ENCODE results near the gene ABHD12.

DNA sequence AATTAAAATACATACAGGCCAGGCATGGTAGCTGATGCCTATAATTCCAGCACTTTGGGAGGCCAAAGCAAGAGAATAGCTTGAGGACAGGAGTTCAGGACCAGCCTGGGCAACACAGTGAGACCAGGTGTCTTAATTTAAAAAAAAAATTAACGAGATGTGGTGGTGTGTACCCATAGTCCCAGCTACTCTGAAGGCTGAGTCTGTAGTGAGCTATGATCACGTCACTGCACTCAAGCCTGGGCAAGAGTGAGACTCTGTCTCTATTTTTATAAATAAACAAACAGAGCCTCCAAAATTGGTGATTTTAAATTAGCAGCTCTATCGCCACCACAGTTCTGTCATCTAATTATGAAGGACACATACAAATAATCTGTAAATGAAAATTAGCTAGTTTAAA, 37.9 kb downstream of the ABHD12 start:
- TF ChIP-seq, protein P1, sequence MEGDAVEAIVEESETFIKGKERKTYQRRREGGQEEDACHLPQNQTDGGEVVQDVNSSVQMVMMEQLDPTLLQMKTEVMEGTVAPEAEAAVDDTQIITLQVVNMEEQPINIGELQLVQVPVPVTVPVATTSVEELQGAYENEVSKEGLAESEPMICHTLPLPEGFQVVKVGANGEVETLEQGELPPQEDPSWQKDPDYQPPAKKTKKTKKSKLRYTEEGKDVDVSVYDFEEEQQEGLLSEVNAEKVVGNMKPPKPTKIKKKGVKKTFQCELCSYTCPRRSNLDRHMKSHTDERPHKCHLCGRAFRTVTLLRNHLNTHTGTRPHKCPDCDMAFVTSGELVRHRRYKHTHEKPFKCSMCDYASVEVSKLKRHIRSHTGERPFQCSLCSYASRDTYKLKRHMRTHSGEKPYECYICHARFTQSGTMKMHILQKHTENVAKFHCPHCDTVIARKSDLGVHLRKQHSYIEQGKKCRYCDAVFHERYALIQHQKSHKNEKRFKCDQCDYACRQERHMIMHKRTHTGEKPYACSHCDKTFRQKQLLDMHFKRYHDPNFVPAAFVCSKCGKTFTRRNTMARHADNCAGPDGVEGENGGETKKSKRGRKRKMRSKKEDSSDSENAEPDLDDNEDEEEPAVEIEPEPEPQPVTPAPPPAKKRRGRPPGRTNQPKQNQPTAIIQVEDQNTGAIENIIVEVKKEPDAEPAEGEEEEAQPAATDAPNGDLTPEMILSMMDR (conservative IDR thresholded peaks at IDR 0.05) = no peak
- no peak for TF ChIP-seq EZH2 (IDR thresholded peaks at IDR 0.05; ENCODE audit: low read depth)

Data from PC-9 (cell line).